HUDEP-2 (cell line): ENCODE measurements around the gene MIB2.
"Not testable (repeated sequence)": the region's sequence is repeated elsewhere in the genome, so short reads cannot be mapped to it uniquely, and the experiment has no call there.

Experiments
- DNase-seq, 76 experiments: peaks; one replicate each; lab custom pipeline; 2025; ENCODE audit not compliant: unreplicated experiment in 76 of 76; lab: John Stamatoyannopoulos, UW

Gene MIB2

DNA sequence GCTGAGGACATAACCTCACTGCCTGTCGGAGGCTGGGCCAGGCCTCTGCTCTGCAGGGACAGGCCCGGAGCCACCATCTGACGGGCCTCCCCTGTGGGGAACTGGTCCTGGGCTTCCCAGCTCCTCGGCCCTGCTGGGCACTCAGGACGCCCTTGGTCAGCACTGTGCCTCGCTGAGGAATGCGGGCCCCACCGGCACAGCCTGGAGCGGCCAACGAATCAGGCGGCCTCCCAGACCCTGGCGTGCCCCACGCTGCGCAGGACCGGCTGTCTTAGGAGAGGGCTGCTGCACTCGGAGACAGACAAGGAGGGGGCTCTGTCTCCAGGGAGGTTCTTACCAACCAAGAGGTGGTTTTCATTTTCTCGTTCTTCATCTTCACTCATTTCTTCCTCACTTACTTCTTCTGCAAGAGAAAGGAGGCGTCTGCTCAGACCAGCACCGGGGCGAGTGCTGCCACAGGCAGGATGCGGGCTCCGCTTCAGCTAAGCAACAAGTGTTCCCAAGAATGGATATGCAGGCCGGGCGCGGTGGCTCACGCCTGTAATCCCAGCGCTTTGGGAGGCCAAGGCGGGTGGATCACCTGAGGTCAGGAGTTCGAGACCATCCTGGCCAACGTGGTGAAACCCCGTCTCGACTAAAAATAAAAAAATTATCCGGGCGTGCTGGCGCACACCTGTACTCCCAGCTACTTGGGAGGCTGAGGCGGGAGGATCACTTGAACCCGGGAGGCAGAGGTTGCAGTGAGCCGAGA is 25.6 kb downstream of the MIB2 start:
- DNase-seq: not testable (repeated sequence)

DNA sequence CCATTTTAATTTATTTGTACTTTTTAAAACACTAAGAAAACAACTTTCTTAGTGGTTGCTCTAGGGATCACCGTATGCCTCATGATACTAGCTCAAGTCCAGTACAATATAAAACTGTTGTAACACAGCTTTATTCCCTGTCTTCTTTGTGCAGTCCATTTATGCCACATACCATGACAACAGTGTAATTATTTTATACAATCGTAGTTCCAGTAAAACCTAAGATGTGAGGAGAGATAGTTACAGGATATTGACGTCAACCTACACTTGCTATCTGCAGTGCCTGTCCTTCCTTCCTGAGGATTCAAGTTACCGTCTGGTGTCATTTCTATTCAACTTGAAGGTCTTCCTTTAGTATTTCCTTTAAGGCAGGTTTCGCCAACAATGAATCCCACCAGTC is 31.0 kb downstream of the MIB2 start:
- DNase-seq: not testable (repeated sequence)

DNA sequence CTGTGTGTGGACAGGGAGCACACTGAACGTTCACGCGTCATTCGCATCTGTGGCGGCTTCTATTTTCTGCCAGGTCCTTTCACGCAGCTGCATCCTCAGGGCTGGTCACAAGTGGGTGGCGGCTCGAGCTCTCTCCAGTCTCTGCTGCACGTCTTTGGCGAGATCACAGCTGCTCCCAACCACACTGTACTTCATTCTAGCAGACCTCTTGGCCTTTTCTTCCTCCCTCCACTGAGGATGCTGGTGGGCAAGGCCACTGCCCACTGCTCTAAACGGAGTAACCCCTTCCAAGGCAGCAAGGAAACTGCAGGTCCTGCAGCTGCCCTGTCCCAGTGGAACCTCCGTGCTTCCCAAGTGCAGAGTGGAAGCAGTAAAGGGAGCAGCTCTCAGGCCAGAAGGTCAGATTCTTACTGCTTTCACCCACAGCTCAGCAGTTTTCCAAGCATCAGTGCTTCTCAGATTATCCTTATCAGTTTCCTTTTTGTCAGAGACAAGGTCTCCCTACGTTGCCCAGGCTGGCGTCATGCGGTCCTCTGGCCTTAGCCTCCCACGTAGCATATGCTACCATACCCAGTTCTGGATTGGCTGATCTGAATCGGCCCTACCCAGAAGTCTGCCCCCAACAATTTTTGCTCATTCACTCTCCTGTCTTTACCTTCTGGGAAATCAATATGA is 32.4 kb downstream of the MIB2 start:
- DNase-seq: peak in 73 of 76 experiments; percentile 43 to 92 (median 80)

DNA sequence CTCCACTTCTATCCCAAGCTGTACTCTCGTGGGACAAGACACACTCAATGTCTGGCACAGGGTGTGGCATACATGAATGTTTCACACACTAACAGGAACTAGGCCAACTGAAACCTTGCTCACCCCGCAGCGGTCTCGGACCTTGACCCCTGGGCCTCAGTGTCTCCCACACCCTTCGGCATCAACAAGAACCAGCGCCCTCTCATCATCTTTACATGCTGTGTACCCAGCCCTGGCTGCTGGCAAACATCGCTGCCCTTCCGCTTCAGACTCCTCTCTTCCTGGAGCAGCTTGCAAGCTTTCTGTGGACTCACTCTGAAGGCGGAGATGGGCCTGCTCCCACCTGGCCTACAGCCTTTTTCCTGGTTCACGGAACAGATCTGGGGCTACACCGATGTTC is 33.0 kb downstream of the MIB2 start:
- DNase-seq: peak in 1 of 76 experiments; percentile 44

DNA sequence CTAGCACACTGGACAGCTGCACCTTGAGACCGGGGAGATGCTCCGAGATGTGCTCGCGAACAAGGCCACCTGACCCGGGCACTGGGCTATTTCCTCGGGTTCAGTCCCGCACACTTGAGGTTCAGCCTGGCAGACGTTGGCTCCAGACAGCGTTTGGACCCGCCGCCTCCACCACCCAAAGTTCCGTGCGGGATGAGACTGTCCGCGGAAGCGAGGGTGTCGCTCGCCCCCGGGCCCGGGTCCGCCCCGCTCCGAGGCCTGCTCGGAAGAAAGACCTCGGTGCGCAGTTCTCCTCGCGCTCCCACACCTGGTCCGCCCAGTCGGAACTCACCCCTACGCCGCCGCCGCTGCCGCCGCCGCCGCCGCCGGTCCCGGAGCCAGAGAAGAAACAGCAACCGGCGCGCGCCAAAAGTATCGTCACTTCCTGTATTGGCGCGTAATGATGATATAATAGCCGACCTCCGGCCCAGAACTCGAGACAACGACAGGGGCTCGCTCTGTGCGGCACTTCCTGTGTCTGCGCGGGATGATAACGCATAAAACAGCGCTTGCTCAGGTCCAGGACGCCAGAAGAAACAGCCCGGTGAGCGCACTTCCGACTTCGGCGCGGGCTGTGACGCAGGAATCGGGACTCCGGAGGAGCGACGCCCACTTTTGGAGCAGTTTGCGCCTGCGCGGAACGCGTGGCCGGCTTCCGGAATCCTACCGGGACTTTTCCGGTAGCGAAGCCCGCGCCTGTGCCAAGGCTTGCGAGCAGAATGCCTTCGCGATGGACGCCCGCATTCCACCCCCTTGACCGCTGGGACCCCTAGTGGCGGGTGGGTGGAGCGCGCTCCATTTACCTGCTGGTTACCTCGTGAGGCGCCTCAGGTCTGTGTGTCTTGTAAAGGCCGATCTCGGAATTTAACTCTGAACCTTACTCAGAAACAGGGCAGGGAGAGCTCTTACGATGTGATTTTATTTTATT is 43.6 kb downstream of the MIB2 start, which contains the start of gene CDK11B:
CDK11B (minus strand) TSS at position 422 of the 967 bp plus-strand sequence. CDS start 1,519 bp downstream, outside the sequence.
- peak; percentile 25 to 91 (median 84) for DNase-seq

DNA sequence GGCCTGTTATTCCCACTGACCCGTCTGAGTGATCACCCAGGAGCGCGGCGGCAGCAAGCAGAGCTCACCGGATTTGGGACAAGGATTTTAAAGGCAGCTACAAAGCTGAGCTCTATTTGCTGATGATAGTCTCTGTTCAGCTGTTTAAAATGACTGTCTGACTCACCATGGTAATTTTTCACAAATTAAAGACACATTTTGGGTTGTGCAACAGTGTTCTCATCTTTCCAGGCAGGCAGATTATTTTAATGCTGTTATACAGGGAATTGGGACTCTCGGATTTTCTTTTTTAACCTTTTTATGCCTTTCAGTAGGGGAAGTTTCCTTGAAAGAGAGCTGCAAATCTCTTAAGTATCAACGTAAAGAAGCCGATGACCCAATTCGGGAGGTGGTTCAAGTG is 47.1 kb downstream of the MIB2 start:
- not testable (repeated sequence) for DNase-seq

DNA sequence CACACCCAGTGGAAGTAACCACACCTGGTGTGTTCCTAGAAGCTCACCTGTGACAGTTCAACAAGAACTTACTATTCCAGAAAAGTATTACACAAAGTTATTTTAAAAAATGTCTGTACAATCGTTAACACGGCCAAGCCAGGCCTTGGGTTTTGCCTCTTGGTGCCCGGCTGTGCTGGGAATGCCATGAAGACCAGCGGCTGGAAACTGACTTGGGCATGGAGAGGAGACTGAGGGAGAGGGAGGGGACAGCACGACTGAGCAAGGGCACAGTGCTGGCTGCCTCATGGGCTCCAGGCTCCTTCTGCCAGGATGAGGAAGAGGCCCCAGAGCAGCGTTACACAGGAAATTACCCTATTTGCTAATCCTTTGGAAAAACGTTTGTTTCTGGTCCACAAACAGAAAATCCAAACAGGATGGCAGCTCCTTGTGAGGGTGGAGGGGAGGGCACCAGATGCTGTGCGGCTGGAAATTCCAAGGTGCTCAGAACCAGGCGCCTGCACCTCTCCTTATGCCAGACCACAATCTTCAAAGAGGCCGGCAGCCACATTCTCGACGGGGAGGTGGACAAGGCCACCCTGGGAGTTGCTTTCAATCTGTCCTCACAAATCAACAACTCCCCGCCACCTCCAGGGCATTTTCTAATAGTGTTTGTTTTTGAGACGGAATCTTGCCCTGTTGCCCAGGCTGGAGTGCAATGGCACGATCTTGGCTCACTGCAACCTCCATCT is 47.7 kb downstream of the MIB2 start:
- peak in 3 of 76 experiments; percentile 4 to 14 (median 12) for DNase-seq

DNA sequence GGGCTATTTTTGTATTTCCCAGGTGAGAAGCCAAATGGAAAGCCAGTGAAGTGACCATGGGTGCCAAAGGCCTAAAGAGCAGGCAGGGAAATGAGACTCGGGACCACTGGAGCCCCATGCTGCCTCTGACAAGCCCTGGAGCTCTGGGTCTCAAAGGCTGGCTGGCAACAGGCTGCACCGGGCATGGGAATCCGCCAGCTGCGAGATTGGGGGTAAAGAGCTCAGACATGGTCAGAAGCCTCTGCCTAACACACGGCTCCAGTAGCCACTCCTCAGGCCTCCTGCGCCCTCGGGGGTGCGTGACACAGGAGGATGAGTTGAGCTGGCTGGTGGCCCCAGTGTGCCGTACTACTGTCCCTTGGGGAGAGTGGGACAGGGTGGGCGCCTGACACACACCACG is 49.0 kb downstream of the MIB2 start:
- not testable (repeated sequence) for DNase-seq

DNA sequence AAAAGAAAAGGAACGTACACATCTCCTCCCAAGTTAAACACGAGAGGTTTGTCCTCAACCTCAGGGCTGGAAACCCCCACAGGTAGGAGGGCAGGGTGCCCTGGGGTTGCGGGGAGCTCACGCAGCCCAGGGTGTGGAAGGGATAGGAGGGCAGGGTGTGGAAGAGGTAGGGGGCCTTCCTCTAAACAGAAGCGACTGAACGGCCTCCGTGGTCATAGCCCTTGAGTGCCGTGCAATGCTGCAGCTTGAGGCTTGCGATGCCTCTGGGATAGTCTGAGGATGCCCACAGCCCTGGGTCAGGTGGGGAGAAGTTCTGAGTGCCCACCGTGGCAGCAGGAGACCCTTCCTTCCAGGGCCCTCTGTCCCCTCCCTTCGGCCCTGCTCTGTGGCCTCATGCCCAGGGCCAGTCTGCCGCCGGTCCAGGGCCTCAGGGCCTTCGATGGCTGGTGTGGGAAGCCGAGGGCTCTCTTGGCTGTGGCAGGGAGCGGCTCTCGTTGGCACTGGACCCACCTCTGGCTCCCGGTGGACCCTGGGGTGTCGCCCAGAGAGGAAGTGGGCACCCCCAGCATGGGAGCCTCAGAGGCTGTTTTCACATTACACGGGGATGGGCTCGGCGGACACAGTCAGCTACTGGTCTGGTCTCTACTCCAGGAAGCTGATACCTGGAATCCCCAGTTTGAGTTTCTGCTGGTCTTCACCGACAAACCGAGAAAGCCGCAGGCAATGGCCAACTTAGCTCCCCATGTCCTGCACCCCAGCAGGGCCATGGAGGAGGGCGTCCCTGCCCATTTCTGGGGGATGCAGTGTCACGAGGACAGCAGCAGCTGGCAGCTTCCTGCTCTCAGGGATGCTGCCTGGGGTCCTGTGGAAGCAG is 49.9 kb downstream of the MIB2 start:
- no peak for DNase-seq

DNA sequence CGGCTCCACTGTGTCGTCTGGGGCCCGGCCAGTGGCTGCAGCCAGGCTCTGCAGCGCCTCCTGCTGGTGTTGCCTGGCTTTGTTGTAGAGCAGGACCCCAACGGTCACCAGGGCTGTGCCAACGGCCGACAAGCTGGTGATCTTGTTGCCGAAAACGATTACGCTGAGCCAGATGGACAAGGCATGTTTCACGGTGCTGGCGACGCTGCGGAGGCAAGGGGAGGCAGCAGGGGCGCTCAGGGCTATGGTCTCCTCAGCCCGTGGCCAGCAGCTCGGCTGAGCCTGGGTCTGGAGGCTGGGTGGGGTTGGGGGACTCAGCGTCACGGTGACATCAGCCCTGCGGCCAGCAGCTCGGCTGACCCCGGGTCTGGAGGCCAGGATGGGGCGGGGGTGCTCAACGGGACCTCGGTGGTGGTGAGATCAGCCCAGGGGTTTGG is 50.5 kb downstream of the MIB2 start:
- peak in 15 of 76 experiments; percentile 6 to 31 (median 9) for DNase-seq

DNA sequence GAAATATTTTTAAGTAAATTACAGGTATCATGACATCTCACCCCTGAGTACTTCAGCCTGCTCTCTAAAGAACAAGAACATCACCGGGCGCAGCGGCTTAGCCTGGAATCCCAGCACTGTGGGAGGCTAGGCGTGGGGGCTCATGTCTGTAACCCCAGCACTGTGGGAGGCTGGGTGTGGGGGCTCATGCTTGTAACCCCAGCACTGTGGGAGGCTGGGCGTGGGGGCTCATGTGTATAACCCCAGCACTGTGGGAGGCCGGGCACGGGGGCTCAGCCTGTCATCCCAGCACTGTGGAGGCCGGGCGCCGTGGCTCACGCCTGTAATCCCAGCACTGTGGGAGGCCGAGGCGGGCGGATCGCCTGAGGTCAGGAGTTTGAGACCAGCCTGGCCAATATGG is 51.2 kb downstream of the MIB2 start:
- no peak for DNase-seq

DNA sequence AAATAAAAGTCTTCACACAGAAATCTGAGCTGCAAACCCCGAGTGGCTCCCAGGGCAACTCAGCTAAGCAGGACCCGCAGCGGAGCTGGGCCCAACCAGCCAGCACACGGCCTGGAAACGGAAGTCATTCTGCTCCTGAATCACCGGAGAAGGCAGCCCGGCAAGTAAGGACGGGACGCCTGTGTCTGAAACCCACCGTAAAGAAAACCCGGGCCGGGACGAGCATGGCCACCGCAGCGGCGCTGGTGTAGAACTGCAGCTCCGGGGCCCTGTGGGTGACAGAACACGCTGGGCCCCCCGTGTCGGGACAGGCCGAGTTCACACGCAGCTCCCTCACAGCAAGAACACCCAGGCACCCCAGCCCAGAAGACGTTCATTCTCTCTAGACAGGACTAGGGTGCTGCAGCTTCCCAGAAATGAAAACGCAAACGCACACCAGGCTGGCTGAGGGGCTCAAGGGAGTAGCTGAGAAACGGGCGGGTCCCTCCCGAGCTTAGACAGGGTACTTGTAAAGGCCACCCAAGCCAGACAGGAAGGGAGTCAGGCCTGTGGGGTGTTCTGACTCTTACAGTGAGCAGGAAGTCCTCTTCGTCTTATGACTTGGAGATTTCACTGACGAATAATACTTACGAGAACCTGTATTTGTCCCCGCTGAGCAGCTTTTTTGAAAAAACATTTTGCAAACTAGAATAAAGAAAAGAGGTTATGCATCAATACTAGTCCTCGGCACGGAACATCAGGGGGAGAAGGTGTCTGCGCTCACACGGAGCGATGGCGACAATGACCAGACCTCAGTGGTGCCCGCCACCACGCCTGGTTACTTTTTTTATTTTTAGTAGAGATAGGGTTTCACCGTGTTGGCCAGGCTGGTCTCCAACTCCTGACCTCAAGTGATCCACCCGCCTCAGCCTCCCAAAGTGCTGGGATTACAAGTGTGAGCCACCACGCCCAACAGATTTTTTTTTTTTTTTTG is 54.5 kb downstream of the MIB2 start:
- no peak for DNase-seq

DNA sequence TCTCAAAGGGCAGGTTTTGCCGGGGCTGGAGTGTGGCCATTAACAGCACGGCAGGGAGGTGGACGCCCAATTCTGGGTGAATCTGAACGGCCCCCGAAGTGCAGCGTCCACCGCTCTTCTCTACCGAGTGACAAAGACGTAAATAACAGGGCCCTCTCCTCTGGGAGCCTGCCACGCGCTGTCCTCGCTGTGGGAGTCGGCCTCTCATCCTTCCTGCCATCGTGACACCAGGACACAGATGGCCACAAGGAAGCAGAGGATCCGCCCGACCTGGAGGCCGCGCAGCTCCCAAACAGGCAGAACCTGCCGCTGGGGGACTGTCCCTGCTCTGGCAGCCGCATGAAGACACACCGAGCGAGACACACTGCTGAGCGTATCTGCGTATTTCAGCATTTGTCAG is 55.6 kb downstream of the MIB2 start:
- DNase-seq: no peak

DNA sequence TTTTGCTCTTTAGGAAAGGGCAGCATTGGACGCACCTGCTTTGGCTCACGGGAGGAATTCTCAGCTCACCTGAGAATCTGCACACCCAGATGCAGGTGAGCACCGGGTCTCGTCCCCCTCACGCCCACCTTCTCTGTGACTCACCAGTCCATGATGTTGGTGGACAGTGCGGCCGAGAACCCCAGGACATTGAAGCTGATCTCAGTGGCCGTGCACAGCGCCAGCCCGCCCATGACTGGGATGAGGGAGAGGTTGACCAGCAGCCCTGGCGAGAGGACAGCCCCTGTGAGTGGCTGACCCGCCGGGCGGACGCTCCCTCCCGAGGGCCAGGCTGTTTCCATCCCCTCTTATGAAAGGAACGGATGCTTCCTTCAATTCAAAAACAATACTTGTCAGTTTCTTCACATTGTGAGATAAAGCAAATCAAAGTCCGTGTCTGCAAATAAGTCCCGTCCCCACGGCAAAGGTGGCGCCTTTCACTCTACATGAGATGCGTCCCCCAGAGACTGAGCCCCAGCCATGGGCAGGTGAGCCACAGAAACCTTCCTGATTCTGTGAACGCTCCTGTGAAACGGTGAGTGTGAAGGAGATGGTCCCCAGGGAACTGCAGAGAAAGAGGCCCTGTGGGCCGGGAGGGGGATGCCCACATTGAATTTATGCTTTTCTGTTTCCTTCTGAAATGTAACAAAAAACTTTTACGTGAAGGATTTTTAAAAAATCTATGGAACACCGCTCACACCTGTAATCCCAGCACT is 56.2 kb downstream of the MIB2 start:
- DNase-seq: no peak

DNA sequence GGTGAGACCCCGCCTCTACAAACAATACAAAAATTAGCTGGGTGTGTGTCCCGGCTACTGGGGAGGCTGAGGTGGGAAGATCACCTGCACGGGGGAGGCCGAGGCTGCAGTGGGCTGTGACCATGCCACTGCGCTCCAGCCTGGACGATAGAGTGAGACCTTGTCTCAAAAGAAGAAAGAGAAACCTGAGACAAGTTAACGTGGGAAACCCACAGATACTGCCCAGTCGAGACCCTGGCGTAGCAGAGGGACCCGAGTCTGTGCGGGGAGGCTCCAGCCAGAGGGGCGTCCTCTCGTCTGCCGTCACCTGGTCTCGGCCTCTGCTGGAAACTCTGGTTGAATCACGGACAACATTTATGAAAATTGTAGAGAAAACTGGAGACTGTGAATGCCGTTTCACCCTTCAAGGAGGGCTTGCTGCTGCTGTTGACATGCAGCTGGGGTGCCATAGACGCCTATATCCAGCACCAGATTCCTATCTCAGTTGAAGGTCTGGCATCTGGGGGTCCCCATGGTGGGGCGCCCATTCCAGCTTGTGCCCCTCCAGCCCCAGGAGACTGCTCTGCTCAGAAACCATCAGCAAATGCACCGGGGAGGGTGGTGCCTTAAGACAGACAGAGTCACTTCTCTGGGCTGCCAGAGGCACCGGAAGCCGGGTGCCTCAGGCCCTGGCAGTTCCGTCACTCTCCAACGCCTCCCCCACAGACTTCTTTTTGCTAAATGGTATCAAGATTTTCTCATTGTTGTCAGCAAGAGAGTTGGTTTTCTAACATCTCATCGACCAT is 57.1 kb downstream of the MIB2 start:
- DNase-seq: no peak

DNA sequence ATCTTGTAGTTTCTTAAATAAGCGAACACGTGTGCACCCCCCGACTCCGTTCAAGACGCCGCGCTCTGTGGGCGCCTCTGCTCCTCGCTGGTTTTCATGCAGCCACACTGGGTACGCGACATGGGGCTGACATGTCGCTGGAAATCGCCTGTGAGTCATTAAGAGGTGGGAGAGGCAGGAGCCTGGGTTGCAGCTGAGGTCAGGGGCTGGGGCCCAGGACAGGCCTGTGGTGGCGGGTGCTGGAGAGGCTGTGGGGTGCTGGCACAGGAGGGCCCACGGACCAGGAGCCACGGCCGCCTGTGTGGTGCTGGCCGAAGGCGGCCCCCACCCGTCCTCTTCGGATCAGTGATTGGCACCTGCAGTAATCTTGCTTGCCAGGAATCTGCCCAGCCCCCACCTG is 59.5 kb downstream of the MIB2 start:
- not testable (repeated sequence) for DNase-seq

DNA sequence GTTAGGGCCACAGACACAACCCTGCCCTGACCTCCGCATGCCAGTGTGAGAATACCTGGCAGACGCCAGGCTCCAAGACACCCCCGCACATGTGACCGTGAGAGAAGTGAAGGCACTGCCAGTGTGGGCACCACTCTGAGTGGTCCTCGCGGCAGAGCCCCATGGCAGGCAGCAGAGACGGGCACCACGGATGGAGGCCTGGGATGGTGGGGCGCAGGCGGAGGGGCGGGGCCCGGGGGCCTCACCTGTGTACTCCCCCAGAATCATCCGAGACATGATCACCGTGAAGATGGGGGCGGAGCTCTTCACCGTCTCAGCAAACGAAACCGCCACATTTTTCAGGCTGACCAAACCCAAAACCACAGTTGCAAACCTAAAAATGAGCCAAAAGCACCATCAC is 59.9 kb downstream of the MIB2 start:
- DNase-seq: not testable (repeated sequence)
